CD4-positive, alpha-beta T cell treated with Interferon alpha-2 for 1 hour (primary cell): ENCODE data around the gene EPB41L2.
"Not testable (repeated sequence)": the region's sequence is repeated elsewhere in the genome, so short reads cannot be mapped to it uniquely, and the experiment has no call there.

Experiments used
- DNase-seq, 2 donors: peaks; one replicate each; pipeline ENCODE4 v3.0.0-alpha.2; 2020 to 2022

Gene EPB41L2

DNA sequence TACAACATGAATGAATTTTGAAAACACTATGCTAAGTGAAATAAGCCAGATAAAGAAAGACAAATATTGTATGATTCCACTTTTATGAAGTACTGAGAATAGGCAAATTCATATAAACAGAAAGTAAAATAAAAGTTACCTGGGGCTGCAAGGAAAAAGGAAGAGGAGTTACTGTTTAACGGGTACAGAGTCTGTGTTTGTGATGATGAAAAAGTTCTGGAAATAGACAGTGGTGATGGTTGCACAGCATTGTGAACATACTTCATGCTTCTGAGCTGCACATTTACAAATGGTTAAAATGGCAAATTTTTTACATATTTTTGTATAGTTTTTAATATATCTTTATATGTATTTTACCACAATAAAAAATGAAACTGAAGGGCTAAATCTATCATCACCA is 29.4 kb downstream of the EPB41L2 start:
- no peak for DNase-seq

- no peak for DNase-seq
Observed at GRCh38 chr6:131029626-131030297, 33.3 kb downstream of the EPB41L2 start.

GRCh38 chr6:131027326-131027725 is 35.7 kb downstream of the EPB41L2 start:
- no peak for DNase-seq

DNA sequence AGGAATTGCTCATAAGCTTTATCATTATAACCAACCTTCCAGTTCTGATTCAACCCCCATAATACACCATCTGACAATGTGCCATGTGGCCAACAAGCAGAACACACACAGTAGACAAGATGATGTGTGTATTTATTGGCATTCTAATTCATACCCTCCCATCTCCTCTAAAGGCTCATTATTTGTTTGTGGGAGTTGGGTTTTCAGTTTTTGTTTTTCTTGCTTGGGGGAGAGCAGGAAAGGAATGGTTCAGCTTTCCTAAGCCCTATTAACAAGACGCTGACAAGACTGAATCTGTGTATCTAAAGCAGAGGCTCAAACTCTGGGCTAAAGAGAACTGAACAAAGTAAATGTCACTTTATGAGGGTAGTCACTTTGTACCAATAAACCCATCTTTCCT is 36.8 kb downstream of the EPB41L2 start:
- DNase-seq, result no peak

GRCh38 chr6:131024565-131024964 is 38.5 kb downstream of the EPB41L2 start:
- no peak for DNase-seq

- DNase-seq, result no peak
Observed at GRCh38 chr6:131023834-131024504, 39.1 kb downstream of the EPB41L2 start.

DNA sequence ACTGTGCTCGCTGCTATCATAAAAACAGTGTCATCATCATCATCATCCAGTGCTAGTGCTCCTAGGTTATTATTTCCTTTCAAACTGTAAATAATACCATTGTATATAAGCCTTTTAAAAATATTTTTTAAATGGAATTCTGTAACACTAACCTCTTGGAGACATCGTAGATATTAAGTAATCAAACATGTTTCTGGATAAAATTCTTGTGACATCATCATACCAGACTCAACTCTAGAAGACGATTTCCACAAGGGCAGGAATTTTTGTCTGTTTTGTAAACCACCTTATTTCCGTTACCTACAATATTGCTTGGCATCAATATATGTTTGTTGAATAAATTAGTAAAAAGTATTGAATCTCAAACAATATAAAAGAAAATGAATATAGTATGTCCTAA is 40.4 kb downstream of the EPB41L2 start:
- no peak for DNase-seq

DNA sequence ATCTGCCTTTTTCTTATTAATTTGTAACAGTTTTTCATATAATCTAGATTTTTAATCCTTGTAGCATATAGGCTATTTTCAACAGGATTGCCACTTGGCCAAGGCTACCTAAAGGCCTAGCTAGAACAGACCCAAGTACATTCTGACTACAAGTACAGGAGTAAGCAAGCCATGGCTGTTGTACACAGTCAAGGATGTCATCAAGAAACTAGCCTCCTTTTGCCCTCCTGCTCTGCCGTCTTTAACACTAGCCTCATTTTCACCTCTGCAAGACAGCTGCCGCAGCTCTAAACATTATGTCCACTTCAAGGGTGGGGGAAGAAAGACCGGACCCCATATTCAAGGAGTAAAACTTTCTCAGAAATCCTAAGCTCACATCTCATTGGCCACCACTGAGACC is 45.1 kb downstream of the EPB41L2 start:
- DNase-seq, result no peak

GRCh38 chr6:131015630-131016263 is 47.3 kb downstream of the EPB41L2 start:
- no peak for DNase-seq

DNA sequence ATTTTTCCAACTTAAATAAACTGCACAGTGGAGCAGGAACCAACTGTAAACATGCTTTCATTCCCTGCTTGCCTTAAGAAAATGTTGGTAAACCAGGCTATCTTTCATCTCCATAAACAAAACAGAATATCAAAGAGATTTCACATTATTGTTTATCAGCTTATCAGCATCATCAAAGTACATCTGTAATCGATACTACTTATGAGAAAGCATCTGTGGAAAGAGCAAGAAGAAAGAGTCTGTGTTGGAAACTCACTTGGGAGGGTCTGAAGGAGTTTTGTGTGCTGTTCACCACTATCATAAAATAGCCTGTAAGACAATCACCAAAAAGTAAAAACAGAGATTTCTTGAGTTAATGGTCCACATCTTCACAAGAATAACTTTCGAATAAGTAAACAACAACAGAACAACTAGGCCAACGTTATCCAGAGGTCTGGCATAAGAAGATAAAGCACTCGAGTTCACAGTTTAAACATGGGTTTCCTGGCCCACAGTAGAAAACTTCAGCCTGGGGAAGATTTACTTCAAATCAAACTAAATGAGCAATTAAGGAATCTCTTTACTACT is 47.9 kb downstream of the EPB41L2 start:
- no peak for DNase-seq

GRCh38 chr6:131014080-131014776 is 48.8 kb downstream of the EPB41L2 start:
- no peak for DNase-seq

DNA sequence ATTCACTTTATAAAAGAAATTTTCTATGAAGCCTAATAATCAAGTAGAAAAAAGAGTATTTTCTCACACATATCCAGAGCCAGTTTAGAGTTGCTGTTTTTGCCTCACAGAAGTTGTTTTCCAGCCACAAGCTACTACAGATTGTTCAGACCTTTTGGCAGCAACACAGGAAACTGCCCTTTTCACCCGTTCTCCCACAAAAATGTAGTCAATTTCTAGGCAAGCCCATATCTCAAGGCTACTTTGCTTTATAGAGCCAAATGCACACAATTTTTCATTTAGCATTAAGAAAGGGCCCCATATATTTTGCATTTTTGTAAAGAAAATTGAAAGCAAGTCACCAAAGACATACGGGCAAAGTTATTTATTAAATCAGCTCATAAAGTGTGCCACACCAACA is 49.5 kb downstream of the EPB41L2 start:
- no peak for DNase-seq

- DNase-seq, result no peak
Observed at GRCh38 chr6:131009790-131010189, 53.3 kb downstream of the EPB41L2 start.

GRCh38 chr6:131008965-131009364 is 54.1 kb downstream of the EPB41L2 start:
- DNase-seq, result not testable (repeated sequence)

DNA sequence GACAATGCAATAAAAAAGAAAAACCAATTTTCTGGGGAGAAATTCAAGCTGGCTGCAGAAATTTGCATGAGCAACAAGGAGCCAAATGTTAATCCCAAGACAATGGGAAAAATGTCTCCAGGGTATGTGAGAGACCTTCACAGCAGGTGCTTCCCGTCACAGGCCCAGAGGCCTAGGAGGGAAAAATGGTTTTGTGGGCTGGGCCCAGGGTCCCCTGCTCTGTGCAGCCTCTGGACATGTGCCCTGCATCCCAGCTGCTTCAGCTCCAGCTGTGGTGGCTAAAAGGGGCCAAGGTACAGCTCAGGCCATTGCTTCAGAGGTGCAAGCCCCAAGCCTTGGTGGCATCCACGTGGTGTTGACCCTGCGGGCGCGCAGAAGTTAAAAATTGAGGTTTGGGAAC is 55.1 kb downstream of the EPB41L2 start:
- not testable (repeated sequence) for DNase-seq

GRCh38 chr6:131007286-131007685 is 55.8 kb downstream of the EPB41L2 start:
- no peak for DNase-seq

- no peak for DNase-seq
Observed at GRCh38 chr6:131005439-131006016, 57.5 kb downstream of the EPB41L2 start.

DNA sequence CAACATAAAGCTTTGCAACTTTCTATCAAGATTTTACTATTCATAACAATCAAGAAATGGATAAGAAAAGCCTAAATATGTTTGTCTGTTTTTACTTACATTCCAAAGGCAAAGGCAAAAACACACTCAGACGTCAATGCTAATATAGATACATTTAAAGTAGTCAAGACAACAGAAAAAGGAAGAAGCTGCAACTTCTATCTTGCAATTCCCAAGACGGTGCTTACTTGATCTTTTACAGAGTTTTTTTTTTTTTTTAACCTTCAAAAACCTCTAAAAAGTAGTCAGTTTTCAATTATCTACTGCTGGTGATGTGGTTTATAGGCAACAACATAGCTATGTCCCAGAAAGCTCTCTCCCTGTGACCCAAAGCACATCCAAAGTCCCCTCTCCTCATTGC is 58.1 kb downstream of the EPB41L2 start:
- no peak for DNase-seq

DNA sequence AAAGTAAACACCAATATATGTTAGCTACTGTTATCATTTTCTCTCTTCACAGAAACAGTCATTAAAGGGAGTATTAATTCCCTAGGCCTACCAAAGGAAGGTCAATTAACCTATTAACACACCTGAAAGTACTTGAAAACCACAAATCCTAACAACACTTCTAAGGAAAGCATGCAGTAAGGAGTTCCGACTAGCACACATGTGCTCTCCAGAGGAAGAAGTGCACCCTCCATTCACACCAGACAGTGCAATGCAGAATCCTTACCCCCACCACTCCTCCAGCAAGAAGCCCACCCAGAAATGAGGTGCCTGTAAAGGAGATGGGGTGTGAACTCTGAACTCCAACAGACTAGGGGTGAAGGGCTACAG is 58.7 kb downstream of the EPB41L2 start:
- DNase-seq, result no peak

- DNase-seq, result no peak
Observed at GRCh38 chr6:131003488-131004386, 59.3 kb downstream of the EPB41L2 start.

DNA sequence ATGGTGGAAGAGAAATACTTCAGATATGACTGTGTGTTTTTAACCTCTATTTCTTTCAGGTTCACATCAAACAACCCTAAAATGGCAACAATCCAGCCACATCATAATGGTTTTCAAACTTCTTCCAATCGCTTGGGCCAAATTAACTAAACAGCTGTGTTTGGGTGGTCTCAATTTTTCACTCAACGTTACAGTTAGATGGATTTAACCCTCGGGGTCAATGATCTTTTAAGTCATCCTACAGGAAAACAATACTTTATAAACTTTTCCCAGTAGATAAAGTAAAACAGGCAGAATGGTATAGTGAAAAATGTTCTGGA is 60.4 kb downstream of the EPB41L2 start:
- DNase-seq, result no peak
